GM21515 (cell line): ENCODE measurements around the gene KLHL13.
"Not testable (repeated sequence)": the region's sequence is repeated elsewhere in the genome, so short reads cannot be mapped to it uniquely, and the experiment has no call there.

Experiments
- ATAC-seq: cut with Tn5 transposase; IDR thresholded peaks from one replicate; pipeline ENCODE4 v1.9.1; 2021; ENCODE audit not compliant: unreplicated experiment

The KLHL13 gene

GRCh38 chrX:117995378-117995777, 121.2 kb downstream of the KLHL13 start:
- ATAC-seq: no peak

- no peak for ATAC-seq
Observed at GRCh38 chrX:117992192-117992723, 124.4 kb downstream of the KLHL13 start.

GRCh38 chrX:117990438-117990837, 126.2 kb downstream of the KLHL13 start:
- no peak for ATAC-seq

GRCh38 chrX:117989512-117989911, 127.1 kb downstream of the KLHL13 start:
- no peak for ATAC-seq

- no peak for ATAC-seq
Observed at GRCh38 chrX:117987373-117987772, 129.2 kb downstream of the KLHL13 start.

GRCh38 chrX:117985241-117985640, 131.4 kb downstream of the KLHL13 start:
- no peak for ATAC-seq

GRCh38 chrX:117982694-117983392, 133.8 kb downstream of the KLHL13 start:
- ATAC-seq: no peak

- no peak for ATAC-seq
Observed at GRCh38 chrX:117978402-117978801, 138.2 kb downstream of the KLHL13 start.

GRCh38 chrX:117977526-117977925, 139.1 kb downstream of the KLHL13 start:
- no peak for ATAC-seq

- no peak for ATAC-seq
Observed at GRCh38 chrX:117973110-117973807, 143.4 kb downstream of the KLHL13 start.

GRCh38 chrX:117972711-117973109, 143.9 kb downstream of the KLHL13 start:
- no peak for ATAC-seq

- ATAC-seq: no peak
Observed at GRCh38 chrX:117969782-117970181, 146.8 kb downstream of the KLHL13 start.

GRCh38 chrX:117969328-117969727, 147.3 kb downstream of the KLHL13 start:
- ATAC-seq: no peak

GRCh38 chrX:117959045-117959444, 157.6 kb downstream of the KLHL13 start:
- no peak for ATAC-seq

- no peak for ATAC-seq
Observed at GRCh38 chrX:117957128-117957527, 159.5 kb downstream of the KLHL13 start.

GRCh38 chrX:117939296-117939695, 177.3 kb downstream of the KLHL13 start:
- not testable (repeated sequence) for ATAC-seq

- ATAC-seq: no peak
Observed at GRCh38 chrX:117936118-117936517, 180.5 kb downstream of the KLHL13 start.

GRCh38 chrX:117930116-117930515, 186.5 kb downstream of the KLHL13 start:
- ATAC-seq: not testable (repeated sequence)

GRCh38 chrX:117919755-117920154, 196.9 kb downstream of the KLHL13 start:
- ATAC-seq: no peak

GRCh38 chrX:117910216-117910615, 206.4 kb downstream of the KLHL13 start:
- no peak for ATAC-seq

- no peak for ATAC-seq
Observed at GRCh38 chrX:117898226-117898625, 218.4 kb downstream of the KLHL13 start.

GRCh38 chrX:117895418-117895817, 221.2 kb downstream of the KLHL13 start:
- no peak for ATAC-seq
